HG03342 (cell line): ENCODE data around the gene ARHGAP26.

Experiments used
- ATAC-seq: cut with Tn5 transposase; IDR thresholded peaks from one replicate; pipeline ENCODE4 v1.9.1; 2021; ENCODE audit warnings: mild to moderate bottlenecking, moderate library complexity; ENCODE audit not compliant: unreplicated experiment

ARHGAP26 gene

GRCh38 chr5:143151056-143151700 is 381.0 kb downstream of the ARHGAP26 start:
- ATAC-seq: no peak

- ATAC-seq: no peak
These were observed 382.3 kb downstream of the ARHGAP26 start for GRCh38 chr5:143152445-143152844.

DNA sequence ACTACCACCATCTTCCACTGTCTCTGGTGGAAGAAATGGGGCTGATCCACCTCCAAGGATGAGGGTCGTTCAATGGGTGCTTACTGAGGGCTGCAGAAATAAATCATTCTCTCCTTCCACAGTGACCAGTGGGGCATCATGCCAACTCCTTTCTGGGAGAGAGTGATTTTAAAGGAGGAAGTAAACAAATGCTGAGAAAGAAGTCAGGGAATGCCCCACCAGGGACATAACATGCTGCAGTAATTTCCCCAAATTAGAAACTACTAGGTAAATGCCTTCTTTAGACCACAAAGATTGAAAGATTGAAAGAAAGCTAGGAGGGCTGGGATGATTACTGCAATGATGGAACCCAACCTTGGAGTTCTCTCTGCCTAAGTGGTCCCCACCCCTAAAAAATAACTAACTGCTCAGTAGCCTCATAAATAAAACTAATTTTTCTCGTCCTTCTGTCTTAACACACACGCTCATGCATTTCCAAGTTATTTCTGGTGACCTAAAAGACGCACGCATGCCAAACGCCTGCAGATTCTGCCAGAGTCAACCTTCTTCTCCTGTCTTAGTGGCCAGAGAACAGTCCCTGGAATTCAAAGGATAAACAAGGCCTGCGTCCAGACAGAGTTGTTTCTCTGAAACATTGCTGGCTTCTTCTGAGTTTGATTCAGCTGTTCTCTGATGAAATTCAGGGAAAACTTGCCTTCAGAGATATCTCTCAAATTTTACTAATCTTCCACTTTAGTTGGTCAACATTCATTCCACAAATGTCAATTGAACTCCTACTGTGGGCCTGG is 383.3 kb downstream of the ARHGAP26 start:
- no peak for ATAC-seq

DNA sequence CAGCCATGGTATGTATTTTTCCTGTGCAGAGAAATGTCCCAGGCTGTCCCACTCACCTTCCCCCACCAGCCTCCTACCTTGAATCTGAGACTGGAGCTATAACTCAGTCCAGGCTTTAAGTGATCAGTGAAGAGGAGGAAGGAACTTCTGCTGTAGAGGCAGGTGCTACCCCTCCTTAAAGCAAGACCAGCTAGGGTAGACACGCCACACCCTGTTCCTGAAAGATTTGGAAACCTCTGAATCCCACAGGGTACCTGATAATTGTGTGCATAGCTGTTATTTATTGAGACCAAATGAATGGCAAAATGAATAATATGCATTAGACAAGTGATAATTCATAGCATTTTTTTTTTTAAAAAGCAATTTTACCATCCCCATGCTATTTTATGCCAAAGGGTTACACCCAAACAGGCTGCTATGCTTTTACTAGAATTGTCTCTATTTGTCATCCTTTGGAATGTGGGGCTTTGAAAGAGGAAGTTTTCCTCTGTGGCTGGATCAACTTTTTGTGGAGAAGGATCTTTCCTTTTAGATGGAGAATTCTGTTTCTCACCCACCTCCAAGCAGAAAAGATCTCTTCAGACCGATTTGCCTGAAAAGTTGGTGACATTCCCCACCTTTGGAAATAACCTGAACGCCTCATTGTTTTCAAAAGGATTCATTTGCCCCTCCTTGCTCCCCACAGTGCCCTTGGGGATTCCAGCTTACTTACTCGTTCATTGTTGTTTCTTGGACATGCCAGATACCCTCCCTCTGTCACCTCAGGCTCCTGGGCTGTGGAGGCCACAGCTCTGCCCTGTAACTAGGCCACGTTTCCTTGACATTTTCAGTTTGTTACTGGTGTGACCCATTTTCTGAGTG is 384.6 kb downstream of the ARHGAP26 start:
- ATAC-seq: no peak

GRCh38 chr5:143155455-143155854 is 385.3 kb downstream of the ARHGAP26 start:
- no peak for ATAC-seq

- ATAC-seq: no peak
These were observed 385.9 kb downstream of the ARHGAP26 start for GRCh38 chr5:143156086-143156485.

DNA sequence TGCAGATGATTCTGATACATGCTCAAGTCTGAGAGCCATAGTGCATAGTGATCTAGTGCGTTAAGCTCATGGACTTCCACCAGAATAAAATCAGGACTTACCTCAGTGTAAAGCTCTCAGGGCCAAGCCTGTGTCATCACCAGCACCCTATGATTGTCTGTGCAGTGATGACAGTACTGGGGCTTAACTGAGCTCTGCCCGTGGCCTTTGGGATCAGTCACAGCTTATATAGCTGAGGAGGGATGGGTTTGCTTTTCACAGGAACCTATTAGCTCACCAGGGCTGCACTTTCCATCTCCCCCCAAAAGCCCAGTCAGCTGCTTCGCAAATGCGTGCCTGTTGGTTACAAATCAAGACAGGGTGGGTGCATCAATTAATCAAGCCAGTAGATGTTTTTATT is 386.4 kb downstream of the ARHGAP26 start:
- no peak for ATAC-seq

GRCh38 chr5:143159031-143159430 is 388.9 kb downstream of the ARHGAP26 start:
- no peak for ATAC-seq

DNA sequence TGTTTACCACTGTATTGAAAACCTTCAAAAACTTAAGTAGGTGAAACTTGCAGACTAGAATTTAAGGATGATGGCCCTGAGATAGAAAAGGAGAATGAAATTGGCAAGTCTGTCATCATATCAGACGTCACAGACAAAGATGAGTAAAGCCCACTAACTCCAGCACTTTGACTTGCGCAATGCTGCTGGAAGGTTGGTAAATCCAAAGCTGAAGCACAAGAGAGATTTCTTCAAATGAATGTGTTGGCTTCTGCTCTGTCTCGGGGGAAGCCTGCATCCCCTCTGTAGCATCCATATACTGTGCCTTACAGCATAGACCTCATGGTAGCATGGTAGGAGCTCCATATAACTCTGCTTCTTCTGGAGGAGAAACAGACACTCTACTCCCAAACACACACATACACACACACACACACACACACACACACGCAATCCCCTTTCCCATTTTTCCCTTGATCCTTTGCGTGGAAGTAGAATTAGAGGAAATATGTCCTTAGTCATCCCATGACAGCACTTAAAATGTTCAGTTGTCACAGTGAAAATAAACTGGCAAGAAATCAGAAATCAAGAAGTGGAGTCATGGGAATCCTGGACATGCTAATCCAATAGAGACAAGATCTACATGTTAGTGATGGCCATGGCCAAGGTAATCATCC is 391.8 kb downstream of the ARHGAP26 start:
- ATAC-seq: no peak

DNA sequence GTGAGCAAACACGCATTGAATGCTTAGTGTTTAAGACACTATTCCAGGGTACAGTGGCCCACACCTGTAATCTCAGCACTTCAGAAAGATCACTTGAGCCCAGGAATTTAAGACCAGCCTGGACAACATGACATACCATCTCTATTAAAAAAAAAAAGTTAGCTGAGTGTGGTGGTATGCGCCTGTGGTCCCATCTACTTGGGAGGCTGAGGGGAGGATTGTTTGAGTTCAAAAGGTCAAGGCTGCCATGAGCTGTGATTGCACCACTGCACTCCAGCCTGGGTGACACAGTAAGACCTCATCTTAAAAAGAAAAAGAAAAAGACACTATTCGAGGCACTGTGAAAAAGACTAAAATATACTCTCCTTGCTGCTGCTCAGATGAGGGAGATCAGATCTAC is 392.6 kb downstream of the ARHGAP26 start:
- ATAC-seq: no peak

DNA sequence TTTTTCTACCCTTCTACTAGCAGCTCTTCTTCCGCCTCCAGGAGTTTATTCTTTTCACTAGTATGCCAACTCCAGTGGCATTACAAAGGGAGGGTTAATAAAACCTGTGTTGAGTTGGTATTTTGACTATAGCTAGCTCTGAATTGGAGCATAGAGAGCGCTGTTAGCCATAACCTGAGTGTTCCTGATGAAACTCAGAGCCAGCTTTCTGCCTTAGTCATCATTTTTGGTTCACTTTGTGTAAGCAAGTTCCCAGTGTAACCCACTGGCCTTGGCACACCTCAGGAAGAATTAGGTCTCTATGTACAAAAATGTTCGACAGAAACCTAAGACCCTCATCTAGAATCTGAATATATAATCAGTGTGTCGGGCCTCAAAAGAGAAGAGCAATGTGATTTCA is 394.4 kb downstream of the ARHGAP26 start:
- ATAC-seq: no peak

GRCh38 chr5:143165049-143165880 is 395.1 kb downstream of the ARHGAP26 start:
- ATAC-seq: no peak

GRCh38 chr5:143166090-143166489 is 395.9 kb downstream of the ARHGAP26 start:
- ATAC-seq: peak; percentile 8

DNA sequence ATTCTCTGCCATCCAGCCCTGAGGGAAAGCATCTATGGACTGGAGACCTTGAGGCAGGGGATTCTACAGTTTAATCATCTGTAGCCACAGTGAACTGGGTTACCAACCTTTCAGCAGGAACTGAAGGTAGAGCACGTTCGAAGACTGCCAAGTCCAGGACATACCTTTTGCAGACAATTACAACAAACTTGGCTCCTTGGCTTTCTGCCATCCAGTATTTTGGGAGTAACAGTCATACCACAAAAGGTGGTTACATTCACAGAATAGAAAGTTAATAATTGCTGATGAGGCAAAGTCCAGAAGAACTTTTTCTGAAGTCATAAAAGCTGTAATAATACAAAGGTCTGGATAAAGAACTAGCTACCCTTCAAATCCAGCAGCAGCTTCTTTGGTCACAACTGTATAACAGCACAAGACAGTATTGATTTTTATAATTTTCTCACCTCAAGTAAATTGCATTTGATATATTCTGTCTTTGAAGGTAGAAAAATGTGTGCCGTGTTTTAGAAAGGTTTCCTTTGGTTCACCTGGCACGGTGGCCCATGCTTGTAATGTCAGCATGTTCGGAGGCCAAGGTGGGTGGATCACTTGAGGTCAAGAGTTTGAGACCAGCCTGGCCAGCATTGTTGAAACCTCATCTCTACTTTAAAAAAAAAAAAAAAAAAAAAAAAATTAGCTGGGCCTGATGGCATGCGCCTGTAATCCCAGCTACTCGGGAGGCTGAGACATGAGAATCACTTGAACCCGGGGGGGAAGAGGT is 396.7 kb downstream of the ARHGAP26 start:
- peak; percentile 55 for ATAC-seq

- no peak for ATAC-seq
These were observed 398.1 kb downstream of the ARHGAP26 start for GRCh38 chr5:143168171-143168741.

DNA sequence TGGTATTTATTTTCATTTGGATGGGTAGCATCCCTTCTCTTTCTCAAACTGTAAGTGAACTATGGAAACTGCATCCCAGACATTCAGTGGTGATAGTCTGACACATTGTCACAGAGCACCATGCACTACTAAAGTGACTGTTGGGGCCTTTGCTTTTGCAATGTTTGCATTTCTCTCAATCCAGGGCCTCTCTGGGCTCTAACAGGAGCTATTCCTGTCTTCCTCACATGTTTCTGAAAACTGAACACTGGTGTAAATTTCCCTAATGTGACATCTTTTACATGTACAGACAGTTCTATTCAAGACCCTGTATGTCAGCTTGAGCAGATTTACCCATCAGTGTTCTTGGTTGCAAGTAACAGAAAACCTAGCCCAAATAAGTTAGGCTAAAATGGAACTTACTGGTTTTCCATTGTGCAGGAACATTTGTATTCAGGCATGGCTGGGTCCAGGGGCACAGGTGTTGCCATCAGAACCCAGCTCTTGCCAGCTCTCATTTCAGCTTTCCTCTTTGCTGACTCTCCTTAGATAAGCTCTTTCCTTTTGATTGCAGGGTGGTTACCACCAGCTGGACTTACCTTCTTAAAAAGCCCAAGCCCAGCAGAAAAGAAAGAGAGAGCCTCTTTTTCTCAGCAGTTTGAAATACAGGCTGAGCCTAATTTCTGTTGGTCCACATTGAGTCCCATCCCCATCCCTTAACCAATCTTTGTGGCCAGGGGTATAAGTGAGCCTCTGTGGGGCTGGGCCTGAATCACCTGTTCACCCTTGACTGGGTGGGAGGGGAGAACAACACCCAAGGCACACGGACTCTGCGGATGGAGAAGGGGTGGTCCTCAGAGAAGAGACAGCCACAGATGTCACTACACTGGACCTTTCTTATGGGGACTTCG is 399.0 kb downstream of the ARHGAP26 start:
- ATAC-seq: no peak

DNA sequence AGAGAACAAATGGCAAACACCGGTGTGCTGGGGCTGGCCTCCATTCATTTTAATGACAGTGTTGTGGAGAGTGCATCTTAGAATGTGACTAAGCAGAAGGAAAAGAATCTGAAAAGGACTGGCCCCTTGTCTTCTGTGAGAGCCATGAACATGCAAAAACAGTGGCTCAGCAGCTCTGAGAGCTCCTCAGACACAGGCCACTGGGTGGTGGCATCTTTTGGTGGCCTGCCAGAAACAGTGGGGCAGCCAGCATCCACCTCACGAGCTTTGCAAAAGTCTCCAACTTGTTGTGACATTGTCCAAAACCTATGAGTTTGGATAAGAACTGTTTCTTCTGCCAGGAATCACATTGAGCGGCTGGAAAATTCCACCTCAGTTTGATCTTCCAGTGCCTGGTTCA is 399.9 kb downstream of the ARHGAP26 start:
- ATAC-seq: no peak

GRCh38 chr5:143170977-143171376 is 400.8 kb downstream of the ARHGAP26 start:
- no peak for ATAC-seq
